Endodermal cell (in vitro differentiated cells): ENCODE results near the gene FAM185A. TPM values are rescaled to one million over a fixed set of nuclear protein-coding genes. Genes with fewer than 3 reads are reported as not detected.
"Not testable (repeated sequence)": the region's sequence is repeated elsewhere in the genome, so short reads cannot be mapped to it uniquely, and the experiment has no call there.

ENCODE experiments used
- DNase-seq: peaks from one replicate; pipeline ENCODE4 v3.0.0-alpha.2; 2017
- H3K27ac ChIP-seq: 2 replicates; pipeline ENCODE4 v1.5.1; 2013; ENCODE audit warnings: mild to moderate bottlenecking, low read depth, low read length, moderate library complexity
- H3K27me3 ChIP-seq: 2 replicates; pipeline ENCODE4 v1.6.1; 2013; ENCODE audit warnings: mild to moderate bottlenecking, low read length, moderate library complexity; ENCODE audit not compliant: insufficient read depth, control insufficient read depth, poor library complexity, severe bottlenecking
- H3K36me3 ChIP-seq: 2 replicates; pipeline ENCODE4 v1.7.0; 2013; ENCODE audit warnings: mild to moderate bottlenecking, low read length, moderate library complexity; ENCODE audit not compliant: control insufficient read depth, insufficient read depth
- H3K4me1 ChIP-seq: one replicate; pipeline ENCODE4 v1.7.0; 2013; ENCODE audit warnings: low read length; ENCODE audit not compliant: control insufficient read depth, insufficient read depth
- H3K4me3 ChIP-seq: 2 replicates; pipeline ENCODE4 v1.5.1; 2013; ENCODE audit warnings: mild to moderate bottlenecking, low read length, moderate library complexity
- H3K9ac ChIP-seq: 2 replicates; pipeline ENCODE4 v1.6.1; 2013; ENCODE audit warnings: mild to moderate bottlenecking, low read length, moderate library complexity; ENCODE audit not compliant: poor library complexity, severe bottlenecking; ENCODE audit errors: extremely low read depth
- H3K9me3 ChIP-seq: 2 replicates; pipeline ENCODE4 v1.6.1; 2013; ENCODE audit warnings: mild to moderate bottlenecking, low read length, moderate library complexity; ENCODE audit not compliant: control insufficient read depth
- H3K27ac Mint-ChIP-seq: 2 replicates; pipeline ENCODE4 v1.8.0; 2020; ENCODE audit warnings: mixed read lengths
- H3K27me3 Mint-ChIP-seq: 2 replicates; pipeline ENCODE4 v1.8.0; 2021; ENCODE audit warnings: mild to moderate bottlenecking, mixed read lengths; ENCODE audit not compliant: insufficient read depth
- H3K36me3 Mint-ChIP-seq: 2 replicates; pipeline ENCODE4 v1.8.0; 2020; ENCODE audit warnings: low read depth, mixed read lengths
- H3K4me1 Mint-ChIP-seq: 2 replicates; pipeline ENCODE4 v1.8.0; 2020; ENCODE audit warnings: mixed read lengths
- H3K4me3 Mint-ChIP-seq: 2 replicates; pipeline ENCODE4 v1.8.0; 2020; ENCODE audit warnings: mild to moderate bottlenecking, moderate library complexity, mixed read lengths
- H3K9me3 Mint-ChIP-seq: 2 replicates; pipeline ENCODE4 v1.8.0; 2020; ENCODE audit warnings: mild to moderate bottlenecking, mixed read lengths
- WGBS, 2 experiments: methylation state at CpG; one replicate each; pipeline versions ENCODE4 v1.1.5 to v1.1.7; 2013; ENCODE audit warnings: missing lambda C conversion rate in 2 of 2, mixed read lengths in 1 of 2; ENCODE audit not compliant: insufficient coverage in 1 of 2, insufficient read length in 1 of 2; 5-methylcytosine and 5-hydroxymethylcytosine counted together
- long read RNA-seq, 4 experiments: library from polyadenylated mRNA in 2 of 4; library from RNA in 1 of 4; library from capped mRNA in 1 of 4; stranded (forward) in 3 of 4; unstranded in 1 of 4; transcript quantifications; one replicate each; pipeline ENCODE4 v2.0.0, GENCODE V29; 2020 to 2021; ENCODE audit warnings: inconsistent platforms in 1 of 4
- polyA plus RNA-seq, 2 experiments: library from polyadenylated mRNA; stranded (reverse); fragments of 50-300 nt; gene quantifications; one replicate each; pipeline ENCODE4 v1.2.3, GENCODE V29; 2013
- total RNA-seq, 2 donors: library from RNA; stranded (reverse); fragmentation: NEBNext Ultra II Directional in 1 of 2; extraction: Animal tissue kit (Norgen Biotek cat#: 25700) in 1 of 2; gene quantifications; 2 replicates in 1 of 2; 3 replicates in 1 of 2; pipeline ENCODE4 v1.2.1, GENCODE V29; 2021

The FAM185A gene
- total RNA-seq, result 1 to 10 TPM; 5.6 to 7.8 TPM
- 5.3 TPM for polyA plus RNA-seq (2013, experiment 1 of 2)
- 4.6 TPM for polyA plus RNA-seq (2013, experiment 2 of 2)
- long read RNA-seq, experiment 1, partial matches to known transcripts, result 0 of 3 reads
- long read RNA-seq, experiment 1, other reads (novel, unspliced or antisense), result 1 of 3 reads
- long read RNA-seq, experiment 2, partial matches to known transcripts, result 1 of 5 reads
- long read RNA-seq, experiment 2, other reads (novel, unspliced or antisense), result 3 of 5 reads
- long read RNA-seq, experiment 3, transcript FAM185A-202 (8 exons, 1,179 nt), result major isoform, 5 of 19 reads
- long read RNA-seq, experiment 3, partial matches to known transcripts, result 1 of 19 reads
- long read RNA-seq, experiment 3, other reads (novel, unspliced or antisense), result 10 of 19 reads
- long read RNA-seq, experiment 4, transcript FAM185A-204 (8 exons, 1,958 nt), result major isoform, 8 of 22 reads
- long read RNA-seq, experiment 4, partial matches to known transcripts, result 4 of 22 reads
- long read RNA-seq, experiment 4, other reads (novel, unspliced or antisense), result 8 of 22 reads

DNA sequence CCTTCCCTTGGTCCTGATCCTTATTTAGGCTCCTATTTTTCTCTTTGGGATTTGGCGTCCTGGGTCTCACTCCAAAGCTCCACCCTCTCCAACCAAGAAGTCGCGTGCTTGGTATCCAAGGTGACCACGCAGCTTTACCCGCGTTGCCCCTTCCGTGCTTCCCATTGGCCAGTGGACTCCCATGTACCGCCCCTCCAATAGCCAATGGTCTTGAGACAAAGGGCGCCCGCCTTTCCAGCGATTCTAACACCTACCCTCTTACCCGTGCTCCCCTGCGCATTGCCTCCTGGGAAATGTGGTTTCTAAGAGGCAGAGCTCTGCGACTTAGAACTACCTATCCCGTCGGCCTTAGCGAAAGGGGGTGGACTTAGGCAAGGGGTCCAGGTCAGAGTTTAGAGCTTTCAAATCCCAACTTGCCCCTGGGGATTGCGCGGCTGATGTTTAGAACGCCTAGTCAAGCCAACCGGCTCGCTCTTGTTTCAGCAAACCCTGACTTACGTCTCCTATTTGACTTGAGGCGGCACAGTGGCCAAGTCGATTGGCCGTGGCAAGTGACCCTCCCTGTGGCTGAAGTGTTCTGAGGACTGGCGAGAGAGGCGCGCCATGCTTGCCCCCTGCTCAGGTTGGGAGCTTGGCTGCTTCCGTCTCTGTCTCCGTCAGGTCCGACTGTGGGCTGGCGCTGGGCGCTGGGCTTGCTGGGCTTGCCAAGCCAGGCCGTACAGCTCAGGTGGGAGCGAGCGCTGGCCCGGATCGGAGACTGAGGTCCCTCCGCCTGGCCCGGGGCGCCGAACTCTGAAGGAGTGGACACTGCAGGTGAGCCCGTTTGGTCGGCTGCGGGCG is at the start of gene FAM185A:
TSS of gene FAM185A (plus strand) at position 395 of the 840 bp plus-strand sequence. CDS start at position 604, 209 bp downstream.
- peak within 1 kb of the TSS; percentile 80 for H3K4me3 Mint-ChIP-seq
- 0% methylated on average over 6 to 35 of the region's 47 CpGs for WGBS, 2 experiments

DNA sequence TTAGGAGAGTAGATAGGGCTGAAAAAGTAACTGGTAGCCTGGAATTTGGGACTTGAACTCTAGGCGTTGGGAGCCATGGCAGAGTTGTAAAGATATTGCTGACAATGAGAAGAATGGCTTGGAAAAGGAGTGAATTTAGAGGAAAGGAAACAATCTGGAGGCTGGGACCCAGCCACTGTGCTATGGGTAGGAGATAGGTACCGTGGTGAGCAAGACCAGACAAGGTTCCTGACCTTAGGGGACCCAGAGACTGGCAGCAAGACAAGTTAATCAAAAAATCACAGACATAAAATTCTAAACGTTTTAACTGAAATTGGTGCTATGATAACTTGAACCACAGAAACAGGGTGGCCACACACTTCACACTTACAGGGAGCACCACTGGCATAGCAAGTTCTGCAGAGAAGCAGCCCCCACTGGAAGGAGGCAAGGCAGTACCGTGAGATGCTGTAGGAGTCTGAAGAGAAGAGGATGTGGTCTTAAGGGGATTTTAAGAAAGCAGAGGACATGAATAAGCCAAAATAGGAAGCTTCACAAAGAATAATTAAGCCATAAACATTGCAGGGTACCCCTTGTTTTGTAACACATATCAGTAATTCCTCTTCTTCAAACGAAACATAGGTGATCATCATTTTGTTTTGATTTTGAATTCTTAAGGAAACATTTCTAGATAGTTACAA is 35.6 kb upstream of the FAM185A start:
- H3K4me1 ChIP-seq, H3K4me3 ChIP-seq, H3K27ac ChIP-seq, H3K9me3 ChIP-seq, H3K36me3 Mint-ChIP-seq, H3K4me1 Mint-ChIP-seq, H3K4me3 Mint-ChIP-seq, H3K27ac Mint-ChIP-seq, H3K9me3 Mint-ChIP-seq, H3K36me3 ChIP-seq, DNase-seq, H3K9ac ChIP-seq, H3K27me3 Mint-ChIP-seq, H3K27me3 ChIP-seq: not testable (repeated sequence)
- WGBS, 2 experiments, result 50 to 77% methylated on average over 1 to 5 of the region's 5 CpGs

More for the DNA sequence above, at the start of gene FAM185A:
- H3K27me3 Mint-ChIP-seq, H3K4me1 ChIP-seq, H3K36me3 Mint-ChIP-seq, H3K27me3 ChIP-seq, H3K36me3 ChIP-seq, H3K4me1 Mint-ChIP-seq, H3K9me3 Mint-ChIP-seq, H3K9me3 ChIP-seq, H3K27ac ChIP-seq: not testable (repeated sequence)
- H3K27ac Mint-ChIP-seq, result peak within 1 kb of the TSS; percentile 92
- H3K9ac ChIP-seq, result peak within 1 kb of the TSS; percentile 41
- H3K4me3 ChIP-seq, result peak within 1 kb of the TSS; percentile 87
- peak; percentile 100 for DNase-seq

- not testable (repeated sequence) for H3K4me3 ChIP-seq, H3K27ac Mint-ChIP-seq, H3K9ac ChIP-seq, H3K9me3 ChIP-seq, H3K4me1 ChIP-seq, H3K4me3 Mint-ChIP-seq, H3K9me3 Mint-ChIP-seq, H3K4me1 Mint-ChIP-seq, H3K27me3 Mint-ChIP-seq, DNase-seq, H3K36me3 Mint-ChIP-seq, H3K27ac ChIP-seq, H3K36me3 ChIP-seq, H3K27me3 ChIP-seq
- WGBS, 2 experiments, result no CpG with 5 or more reads among the region's 1 CpG
Observed at GRCh38 chr7:102713691-102714080, 35.1 kb upstream of the FAM185A start.

GRCh38 chr7:102714774-102715522 is 33.9 kb upstream of the FAM185A start:
- H3K36me3 Mint-ChIP-seq, H3K9me3 ChIP-seq, H3K36me3 ChIP-seq, H3K4me3 ChIP-seq, H3K9me3 Mint-ChIP-seq, H3K4me1 Mint-ChIP-seq, H3K27ac ChIP-seq, H3K4me1 ChIP-seq, H3K9ac ChIP-seq, H3K27ac Mint-ChIP-seq, H3K4me3 Mint-ChIP-seq, H3K27me3 ChIP-seq, DNase-seq, H3K27me3 Mint-ChIP-seq: not testable (repeated sequence)
- WGBS, 2 experiments, result 84% methylated on average over 3 of the region's 6 CpGs; no CpG with 5 or more reads in 1 of the 2 experiments

DNA sequence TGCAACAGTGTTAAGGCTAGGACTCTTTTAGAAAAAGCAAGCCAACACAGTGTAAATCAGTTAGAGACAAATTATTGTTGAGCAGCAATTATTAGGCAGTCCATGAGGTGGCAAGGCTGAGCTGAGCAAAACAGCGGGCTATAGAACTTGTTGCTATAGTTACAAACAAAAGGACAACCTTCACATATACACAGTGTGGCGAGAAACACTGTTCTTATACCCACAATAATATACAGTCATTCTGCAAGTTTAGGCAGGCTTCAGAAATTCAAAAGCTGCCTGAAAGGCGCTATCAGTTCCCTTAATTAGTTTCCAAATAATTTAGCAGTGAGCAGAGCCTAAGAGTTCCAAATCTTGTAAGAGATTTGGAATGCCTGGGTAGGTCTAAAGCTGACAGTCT is 33.1 kb upstream of the FAM185A start:
- not testable (repeated sequence) for H3K4me3 ChIP-seq, H3K9ac ChIP-seq, H3K36me3 ChIP-seq, H3K27me3 ChIP-seq, H3K27me3 Mint-ChIP-seq, DNase-seq, H3K4me1 ChIP-seq, H3K27ac Mint-ChIP-seq, H3K36me3 Mint-ChIP-seq, H3K9me3 Mint-ChIP-seq, H3K4me3 Mint-ChIP-seq, H3K4me1 Mint-ChIP-seq, H3K9me3 ChIP-seq
- 65 to 83% methylated on average over 1 to 2 of the region's 3 CpGs for WGBS, 2 experiments
- peak overlapping the region; percentile 47 for H3K27ac ChIP-seq

DNA sequence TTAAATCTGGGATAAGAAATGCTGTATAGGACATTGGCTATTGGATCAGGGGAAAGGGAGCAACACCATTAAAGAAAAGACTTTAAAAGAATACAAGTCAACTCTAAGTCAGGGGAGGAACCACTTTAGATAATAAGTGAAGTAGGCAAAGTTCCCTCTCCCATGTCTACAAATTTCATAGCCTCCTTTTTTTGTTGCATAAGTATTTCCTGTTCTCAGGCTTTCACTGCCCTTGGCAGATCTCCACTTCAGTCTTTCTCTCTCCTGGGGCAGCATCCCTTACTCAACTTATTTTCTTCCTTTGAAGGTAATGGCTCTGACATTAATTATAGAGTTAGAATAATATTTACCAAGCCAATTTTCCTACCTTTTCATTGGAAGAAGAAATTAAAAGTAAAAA is 30.3 kb upstream of the FAM185A start:
- H3K36me3 ChIP-seq, H3K27ac Mint-ChIP-seq, H3K27me3 ChIP-seq, H3K9me3 ChIP-seq, H3K4me3 Mint-ChIP-seq, H3K4me1 ChIP-seq, H3K27me3 Mint-ChIP-seq, H3K9me3 Mint-ChIP-seq, H3K27ac ChIP-seq, H3K4me3 ChIP-seq, H3K4me1 Mint-ChIP-seq, DNase-seq, H3K36me3 Mint-ChIP-seq, H3K9ac ChIP-seq: not testable (repeated sequence)
